ENCODE measurements around the gene MDM2. TPM values are rescaled to one million over a fixed set of nuclear protein-coding genes. Genes with fewer than 3 reads are reported as not detected.

MDM2 gene
- polyA plus RNA-seq, 1 of the 3 experiments (the other 2 are of a cell fraction), result 21.5 TPM

DNA sequence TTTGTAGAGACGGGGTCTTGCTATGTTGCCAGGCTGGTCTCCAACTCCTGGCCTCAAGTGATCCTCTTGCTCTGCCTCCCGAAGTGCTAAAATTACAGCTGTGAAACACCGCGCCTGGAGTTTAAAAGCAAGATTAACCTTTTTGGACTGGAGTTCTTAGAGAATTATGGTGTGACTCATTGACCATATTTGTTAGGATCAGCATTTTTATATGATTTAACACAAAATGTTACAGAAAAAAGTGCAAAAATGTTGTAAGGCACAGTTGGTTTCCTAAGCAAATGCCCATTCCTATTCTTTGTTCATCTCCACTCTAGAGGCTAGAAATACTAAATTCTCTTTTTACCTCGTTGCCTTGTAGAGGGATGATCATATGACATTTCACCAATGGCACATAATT, 34.4 kb upstream of the MDM2 start:
- Histone ChIP-seq H3K9me3 (no peaks in the 10 kb centered on the region), H3K4me1 (ENCODE audit: control insufficient read depth in 1 of 2, insufficient read depth in 2 of 2, low read depth in 1 of 2, low read length in 1 of 2) (no peaks in the 10 kb centered on the region; a peak in 1 of 4 replicates), H3F3A (replicated peaks; ENCODE audit: insufficient read depth) (peaks cover 3% of the 10 kb centered on the region), H3K79me2 (ENCODE audit: insufficient read depth) (no peaks in the 10 kb centered on the region), H3K36me3 (replicated peaks in 1 of 2; ENCODE audit: control insufficient read depth in 1 of 2, insufficient read depth in 2 of 2, low read length in 1 of 2) (peaks cover 0 to 4% of the 10 kb centered on the region in 2 experiments), H3K9me2 (no peaks in the 10 kb centered on the region), H3K4me3 (ENCODE audit: low read depth in 2 of 2, low read length in 1 of 2) (no peak overlapping the region), H4K20me1 (ENCODE audit: insufficient read depth) (no peaks in the 10 kb centered on the region), H3K9ac (no peak overlapping the region), H3K27ac (ENCODE audit: low read depth in 2 of 2, low read length in 1 of 2) (no peak overlapping the region), H3K27me3 (ENCODE audit: insufficient read depth) (no peaks in the 10 kb centered on the region), H3K4me2 (no peak overlapping the region), H2AFZ (ENCODE audit: low read depth) (no peak overlapping the region)
- ChIA-PET CTCF (interaction anchor here (1.0 kb wide), 1 partner anchor 34 kb away, joined by 3 read pairs; no protein-coding TSS in a partner anchor), POLR2A (no interaction called here)
- WGBS (ENCODE audit: low lambda C conversion rate), result 95% methylated on average over 5 of the region's 5 CpGs
- TF ChIP-seq MXI1 (IDR thresholded peaks at IDR 0.05; ENCODE audit: low read depth, low read length), result no peak
- TF ChIP-seq TAF1 (IDR thresholded peaks at IDR 0.05; ENCODE audit: borderline replicate concordance, low read depth, low read length), result no peak
- no peak for TF ChIP-seq RCOR1 (IDR thresholded peaks at IDR 0.05; ENCODE audit: low read length)
- no peak for TF ChIP-seq POLR2AphosphoS5 (IDR thresholded peaks at IDR 0.05; ENCODE audit: low read depth, low read length)
- no peak for TF ChIP-seq YY1 (IDR thresholded peaks at IDR 0.05; ENCODE audit: low read depth)
- no peak for TF ChIP-seq SMC3 (IDR thresholded peaks at IDR 0.05; ENCODE audit: low read depth, low read length)
- no peak for TF ChIP-seq CHD2 (IDR thresholded peaks at IDR 0.05; ENCODE audit: low read length, partially characterized antibody)
- TF ChIP-seq FOSL2 (IDR thresholded peaks at IDR 0.05; ENCODE audit: borderline replicate concordance, low read depth), result no peak
- TF ChIP-seq GABPA (IDR thresholded peaks at IDR 0.05; ENCODE audit: low read depth), result no peak
- TF ChIP-seq FOXM1 (IDR thresholded peaks at IDR 0.05; ENCODE audit: low read depth), result no peak
- no peak for TF ChIP-seq SIN3A (IDR thresholded peaks at IDR 0.05; ENCODE audit: borderline replicate concordance, low read depth, low read length)
- no peak for TF ChIP-seq ELF1 (IDR thresholded peaks at IDR 0.05)
- no peak for TF ChIP-seq GATA2 (CRISPR knock-in tag; IDR thresholded peaks at IDR 0.05)
- no peak for TF ChIP-seq EP300 (IDR thresholded peaks at IDR 0.05; ENCODE audit: borderline replicate concordance in 1 of 2, low read depth in 1 of 2, low read length in 1 of 2)
- TF ChIP-seq, protein P1, sequence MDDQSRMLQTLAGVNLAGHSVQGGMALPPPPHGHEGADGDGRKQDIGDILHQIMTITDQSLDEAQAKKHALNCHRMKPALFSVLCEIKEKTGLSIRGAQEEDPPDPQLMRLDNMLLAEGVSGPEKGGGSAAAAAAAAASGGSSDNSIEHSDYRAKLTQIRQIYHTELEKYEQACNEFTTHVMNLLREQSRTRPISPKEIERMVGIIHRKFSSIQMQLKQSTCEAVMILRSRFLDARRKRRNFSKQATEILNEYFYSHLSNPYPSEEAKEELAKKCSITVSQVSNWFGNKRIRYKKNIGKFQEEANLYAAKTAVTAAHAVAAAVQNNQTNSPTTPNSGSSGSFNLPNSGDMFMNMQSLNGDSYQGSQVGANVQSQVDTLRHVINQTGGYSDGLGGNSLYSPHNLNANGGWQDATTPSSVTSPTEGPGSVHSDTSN (IDR thresholded peaks at IDR 0.05), result no peak
- no peak for TF ChIP-seq TEAD4 (IDR thresholded peaks at IDR 0.05; ENCODE audit: borderline replicate concordance, insufficient read depth)
- TF ChIP-seq, protein P2, sequence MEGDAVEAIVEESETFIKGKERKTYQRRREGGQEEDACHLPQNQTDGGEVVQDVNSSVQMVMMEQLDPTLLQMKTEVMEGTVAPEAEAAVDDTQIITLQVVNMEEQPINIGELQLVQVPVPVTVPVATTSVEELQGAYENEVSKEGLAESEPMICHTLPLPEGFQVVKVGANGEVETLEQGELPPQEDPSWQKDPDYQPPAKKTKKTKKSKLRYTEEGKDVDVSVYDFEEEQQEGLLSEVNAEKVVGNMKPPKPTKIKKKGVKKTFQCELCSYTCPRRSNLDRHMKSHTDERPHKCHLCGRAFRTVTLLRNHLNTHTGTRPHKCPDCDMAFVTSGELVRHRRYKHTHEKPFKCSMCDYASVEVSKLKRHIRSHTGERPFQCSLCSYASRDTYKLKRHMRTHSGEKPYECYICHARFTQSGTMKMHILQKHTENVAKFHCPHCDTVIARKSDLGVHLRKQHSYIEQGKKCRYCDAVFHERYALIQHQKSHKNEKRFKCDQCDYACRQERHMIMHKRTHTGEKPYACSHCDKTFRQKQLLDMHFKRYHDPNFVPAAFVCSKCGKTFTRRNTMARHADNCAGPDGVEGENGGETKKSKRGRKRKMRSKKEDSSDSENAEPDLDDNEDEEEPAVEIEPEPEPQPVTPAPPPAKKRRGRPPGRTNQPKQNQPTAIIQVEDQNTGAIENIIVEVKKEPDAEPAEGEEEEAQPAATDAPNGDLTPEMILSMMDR (IDR thresholded peaks at IDR 0.05), result no peak
- TF ChIP-seq, protein P3, sequence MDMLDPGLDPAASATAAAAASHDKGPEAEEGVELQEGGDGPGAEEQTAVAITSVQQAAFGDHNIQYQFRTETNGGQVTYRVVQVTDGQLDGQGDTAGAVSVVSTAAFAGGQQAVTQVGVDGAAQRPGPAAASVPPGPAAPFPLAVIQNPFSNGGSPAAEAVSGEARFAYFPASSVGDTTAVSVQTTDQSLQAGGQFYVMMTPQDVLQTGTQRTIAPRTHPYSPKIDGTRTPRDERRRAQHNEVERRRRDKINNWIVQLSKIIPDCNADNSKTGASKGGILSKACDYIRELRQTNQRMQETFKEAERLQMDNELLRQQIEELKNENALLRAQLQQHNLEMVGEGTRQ (IDR thresholded peaks at IDR 0.05; ENCODE audit: borderline replicate concordance, low read depth, low read length), result no peak
- no peak for TF ChIP-seq NRF1 (IDR thresholded peaks at IDR 0.05; ENCODE audit: low read depth, low read length)
- TF ChIP-seq JUND (IDR thresholded peaks at IDR 0.05), result no peak
- DNase-seq, result no peak

All from SK-N-SH (cell line).